BLaER1 treated with 17β-estradiol and CSF1 and Interleukin-3, amounts not matched to agents 10 nM and 100 nM (cell line): ENCODE results near the gene FBXW4.

Source experiments
- H3K27ac ChIP-seq, 11 experiments: shearing (Covaris generic); formaldehyde crosslinking; 2 replicates each; pipeline ENCODE4 v1.8.1; 2022
- H3K27me3 ChIP-seq, 11 experiments: shearing (Covaris generic); formaldehyde crosslinking; 2 replicates each; pipeline ENCODE4 v1.8.1; 2022
- H3K36me3 ChIP-seq, 11 experiments: shearing (Covaris generic); formaldehyde crosslinking; 2 replicates each; pipeline ENCODE4 v1.8.1; 2022
- H3K4me1 ChIP-seq, 10 experiments: shearing (Covaris generic); formaldehyde crosslinking; 2 replicates each; pipeline ENCODE4 v1.8.1; 2022
- H3K4me2 ChIP-seq, 11 experiments: shearing (Covaris generic); formaldehyde crosslinking; 2 replicates each; pipeline ENCODE4 v1.8.1; 2022
- H3K4me3 ChIP-seq, 10 experiments: shearing (Covaris generic); formaldehyde crosslinking; 2 replicates each; pipeline ENCODE4 v1.8.1; 2022
- H3K9ac ChIP-seq, 11 experiments: shearing (Covaris generic); formaldehyde crosslinking; 2 replicates each; pipeline ENCODE4 v1.8.1; 2022
- H3K9me3 ChIP-seq, 11 experiments: shearing (Covaris generic); formaldehyde crosslinking; replicated peaks in 1 of 11; 2 replicates each; pipeline ENCODE4 v1.8.1; 2022
- H4K20me1 ChIP-seq, 11 experiments: shearing (Covaris generic); formaldehyde crosslinking; 2 replicates each; pipeline ENCODE4 v1.8.1; 2022
- Cebpa-rat ChIP-seq, 11 experiments: shearing (Covaris generic); IDR thresholded peaks; 2 replicates each; pipeline ENCODE4 v1.8.1; 2022

FBXW4 gene

DNA sequence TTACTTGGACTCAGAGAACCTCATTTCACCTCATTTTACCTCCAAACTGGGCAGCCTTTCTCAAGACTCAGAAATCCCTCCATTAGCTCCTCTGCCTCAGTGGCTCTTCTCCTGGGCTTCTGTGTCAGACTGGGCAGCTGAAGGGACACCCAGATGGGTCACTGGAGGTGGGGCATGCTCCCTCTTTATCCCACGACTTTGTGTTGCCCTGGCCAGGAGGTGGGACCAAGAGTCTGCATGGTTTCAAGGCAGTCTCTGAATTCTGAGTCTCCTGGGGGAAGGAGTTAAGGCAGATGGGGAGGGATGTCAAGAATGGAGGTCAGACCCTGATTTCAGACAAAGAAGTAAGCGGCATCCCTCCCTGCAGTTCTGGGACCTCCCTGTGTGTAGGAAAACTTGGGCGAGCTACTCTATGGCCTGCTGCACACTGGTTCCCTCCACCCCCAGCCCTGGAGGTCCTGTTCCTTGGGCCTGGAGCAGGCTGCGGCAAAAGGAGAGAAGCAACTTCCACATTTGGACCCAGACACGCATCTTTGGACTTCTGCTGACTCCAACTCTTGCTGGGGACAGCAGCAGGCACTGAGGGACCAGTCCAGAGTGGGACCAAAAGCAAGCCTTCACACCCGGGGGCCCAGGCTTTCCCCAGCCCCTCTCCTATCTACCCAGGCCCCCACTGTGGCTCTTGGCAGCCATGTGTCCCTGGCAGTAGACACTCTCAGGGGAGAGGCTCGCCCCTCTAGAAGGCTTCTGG, 117.7 kb downstream of the FBXW4 start:
- Histone ChIP-seq H3K27me3 (no peaks in the 10 kb centered on the region), H3K9ac (no peak overlapping the region), H3K4me3 (no peak overlapping the region), H3K4me1 (no peaks in the 10 kb centered on the region; a peak in 1 of 20 replicates), H3K4me2 (no peak overlapping the region), H3K9me3 (peaks cover 0 to 10% (median 4%) of the 10 kb centered on the region in 11 experiments; a peak in 7 of 22 replicates), H3K36me3 (peaks cover 0 to 40% (median 0%) of the 10 kb centered on the region in 11 experiments; a peak in 5 of 22 replicates), H4K20me1 (peaks cover 0 to 17% (median 0%) of the 10 kb centered on the region in 11 experiments; a peak in 3 of 22 replicates), H3K27ac (no peak overlapping the region)
- TF ChIP-seq Cebpa-rat (IDR thresholded peaks at IDR 0.05): no peak

DNA sequence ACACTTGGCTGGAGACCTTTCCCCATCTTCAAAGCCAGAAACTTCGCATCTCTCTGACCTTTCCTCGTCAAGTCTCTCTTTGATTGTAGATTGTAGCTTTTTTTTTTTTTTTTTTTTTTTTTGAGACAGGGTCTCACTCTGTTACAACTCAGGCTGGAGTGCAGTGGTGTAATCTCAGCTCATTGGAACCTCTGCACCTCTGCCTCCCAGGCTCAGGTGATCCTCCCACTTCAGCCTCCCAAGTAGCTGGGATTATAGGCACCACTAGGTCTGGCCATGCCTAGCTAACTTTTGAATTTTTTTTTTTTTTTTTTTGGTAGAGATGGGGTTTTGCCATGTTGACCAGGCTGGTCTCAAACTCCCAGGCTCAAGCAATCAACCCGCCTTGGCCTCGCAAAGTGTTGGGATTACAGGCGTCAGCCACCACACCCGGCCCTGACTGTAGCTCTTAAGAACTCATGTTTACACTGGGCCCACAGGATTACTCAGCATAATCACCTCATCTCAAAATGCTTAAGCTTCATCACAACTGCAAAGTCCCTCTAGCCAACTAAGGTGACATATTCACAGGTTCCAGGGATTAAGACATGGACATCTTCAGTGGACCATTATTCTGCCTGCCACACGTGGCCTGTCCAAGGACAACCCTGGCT, 118.6 kb downstream of the FBXW4 start:
- Histone ChIP-seq H3K27me3 (no peaks in the 10 kb centered on the region), H4K20me1 (peaks cover 0 to 17% (median 0%) of the 10 kb centered on the region in 11 experiments; a peak in 3 of 22 replicates), H3K4me1 (peaks cover 0 to under 1% (median 0%) of the 10 kb centered on the region in 10 experiments; a peak in 5 of 20 replicates), H3K9ac (no peak overlapping the region), H3K27ac (no peak overlapping the region), H3K4me3 (no peak overlapping the region), H3K36me3 (peaks cover 0 to 32% (median 0%) of the 10 kb centered on the region in 11 experiments; a peak in 5 of 22 replicates), H3K4me2 (no peak overlapping the region), H3K9me3 (peaks cover 0 to 10% (median 4%) of the 10 kb centered on the region in 11 experiments; a peak in 7 of 22 replicates)
- no peak for TF ChIP-seq Cebpa-rat (IDR thresholded peaks at IDR 0.05)

DNA sequence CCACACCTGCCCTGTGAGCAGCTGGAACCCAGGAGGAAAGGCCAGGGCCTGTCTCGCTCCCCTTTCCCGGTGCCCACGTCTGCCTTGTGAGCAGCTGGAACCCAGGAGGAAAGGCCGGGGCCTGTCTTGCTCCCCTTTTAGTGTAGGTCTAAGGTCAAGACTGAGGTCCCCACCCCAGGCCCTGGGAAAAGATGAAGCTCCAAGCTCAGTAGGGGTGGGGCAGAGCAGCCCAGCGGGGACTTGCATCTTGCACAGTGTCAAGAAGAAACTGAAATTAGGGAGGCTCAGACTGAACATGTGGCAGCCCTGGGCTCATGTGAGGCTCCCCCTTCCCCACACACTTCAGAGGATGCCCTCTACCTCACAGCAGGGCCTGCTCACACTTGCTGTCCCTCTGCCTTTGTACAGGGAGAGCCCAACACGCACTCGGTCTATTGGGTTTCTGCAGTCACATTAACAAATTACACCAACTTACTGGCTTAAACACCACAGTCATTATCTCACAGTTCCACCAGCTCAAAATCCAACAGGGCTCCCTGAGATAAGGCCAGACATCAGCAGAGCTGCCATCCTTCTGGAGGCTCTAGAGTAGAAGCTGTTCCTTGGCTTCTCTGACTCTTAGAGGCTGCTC, 119.3 kb downstream of the FBXW4 start:
- H3K4me2 ChIP-seq: no peak overlapping the region
- H3K4me1 ChIP-seq: peaks cover 5 to 7% (median 6%) of the 10 kb centered on the region in 10 experiments
- H3K9ac ChIP-seq: no peak overlapping the region
- peaks cover 0 to 10% (median 4%) of the 10 kb centered on the region in 11 experiments; a peak in 7 of 22 replicates for H3K9me3 ChIP-seq
- H4K20me1 ChIP-seq: peaks cover 0 to 17% (median 0%) of the 10 kb centered on the region in 11 experiments; a peak in 3 of 22 replicates
- H3K27ac ChIP-seq: no peak overlapping the region
- H3K4me3 ChIP-seq: no peak overlapping the region
- H3K27me3 ChIP-seq: no peaks in the 10 kb centered on the region
- no peak for TF ChIP-seq Cebpa-rat (IDR thresholded peaks at IDR 0.05)
- H3K36me3 ChIP-seq: peaks cover 0 to 25% (median 0%) of the 10 kb centered on the region in 11 experiments; a peak in 5 of 22 replicates

DNA sequence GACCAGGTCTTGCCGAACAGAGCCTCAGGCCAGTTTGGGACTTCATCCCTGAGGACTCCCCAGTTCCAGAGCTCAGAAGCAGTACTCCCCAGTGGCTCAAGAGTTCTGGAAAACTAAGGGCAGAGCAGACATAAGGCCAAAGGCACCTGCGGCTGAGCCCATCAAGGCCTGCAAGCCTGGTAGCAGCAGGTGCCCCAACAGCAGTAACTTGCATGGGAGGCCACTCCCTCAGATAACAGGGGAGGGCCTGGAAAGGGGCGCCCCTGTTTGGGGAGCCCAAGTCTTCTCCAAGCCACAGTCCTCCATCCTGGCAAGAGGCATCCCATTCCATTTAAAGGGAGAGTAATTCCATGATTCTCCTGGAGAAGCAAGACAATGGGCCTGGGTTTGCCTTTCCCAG, 119.9 kb downstream of the FBXW4 start:
- Histone ChIP-seq H3K9me3 (peaks cover 0 to 10% (median 4%) of the 10 kb centered on the region in 11 experiments; a peak in 7 of 22 replicates), H3K4me3 (no peak overlapping the region), H3K4me2 (no peak overlapping the region), H3K27ac (no peak overlapping the region), H3K36me3 (peaks cover 0 to 19% (median 0%) of the 10 kb centered on the region in 11 experiments; a peak in 5 of 22 replicates), H3K27me3 (no peaks in the 10 kb centered on the region; a peak in 3 of 22 replicates), H3K4me1 (peaks cover 8 to 10% (median 10%) of the 10 kb centered on the region in 10 experiments), H4K20me1 (peaks cover 0 to 17% (median 0%) of the 10 kb centered on the region in 11 experiments; a peak in 3 of 22 replicates), H3K9ac (no peak overlapping the region)
- TF ChIP-seq Cebpa-rat (IDR thresholded peaks at IDR 0.05): no peak

DNA sequence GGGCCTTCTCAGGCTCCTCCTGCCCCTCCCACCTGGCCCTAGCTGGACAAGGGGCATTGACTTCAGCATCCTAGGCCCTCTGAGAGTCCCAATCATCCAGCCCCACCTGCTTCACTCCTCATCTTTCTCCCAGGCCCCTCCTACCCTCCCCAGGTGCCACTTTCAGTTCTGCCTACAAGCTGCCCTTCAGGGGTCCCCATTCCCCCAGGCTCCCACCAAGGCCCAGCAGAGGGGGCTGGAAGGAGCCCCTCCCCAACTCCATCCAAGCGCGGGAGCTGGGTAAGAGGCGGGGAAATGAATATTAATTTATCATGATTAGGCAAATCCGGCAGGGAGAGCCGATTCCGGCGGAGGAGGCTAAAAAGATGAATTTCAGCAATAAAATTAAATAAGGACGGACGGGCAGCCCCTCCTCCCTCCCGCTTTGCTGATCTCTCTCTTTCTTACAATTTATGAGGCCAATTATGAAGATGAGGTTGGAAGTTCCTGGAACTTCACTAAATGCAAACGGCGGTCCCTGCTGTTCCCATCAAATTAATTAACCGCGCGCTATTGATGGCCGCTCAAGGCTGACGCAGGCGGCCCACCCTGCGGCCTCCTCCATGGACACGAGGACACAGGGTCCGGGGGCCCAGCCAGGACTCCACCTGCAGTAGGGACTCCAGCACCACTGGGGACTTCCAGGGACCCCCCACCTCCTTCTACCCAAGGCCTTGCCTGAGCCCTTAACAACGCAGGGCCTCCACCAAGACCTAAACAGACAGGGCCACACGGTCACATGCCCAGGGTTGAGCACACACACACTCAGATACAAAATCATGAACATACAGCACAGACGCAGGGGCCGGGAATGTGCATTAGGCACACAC, 120.9 kb downstream of the FBXW4 start:
- Histone ChIP-seq H3K27me3 (peaks cover 8 to 10% (median 9%) of the 10 kb centered on the region in 11 experiments; a peak in 21 of 22 replicates), H3K9me3 (peaks cover 0 to 10% (median 4%) of the 10 kb centered on the region in 11 experiments; a peak in 7 of 22 replicates), H3K9ac (no peak overlapping the region), H3K27ac (no peak overlapping the region), H3K36me3 (peaks cover 0 to 10% (median 0%) of the 10 kb centered on the region in 11 experiments; a peak in 3 of 22 replicates), H3K4me1 (peaks cover 8 to 17% (median 13%) of the 10 kb centered on the region in 10 experiments), H3K4me2 (no peak overlapping the region), H4K20me1 (peaks cover 0 to 15% (median 0%) of the 10 kb centered on the region in 11 experiments; a peak in 2 of 22 replicates), H3K4me3 (no peak overlapping the region)
- TF ChIP-seq Cebpa-rat (IDR thresholded peaks at IDR 0.05): no peak

DNA sequence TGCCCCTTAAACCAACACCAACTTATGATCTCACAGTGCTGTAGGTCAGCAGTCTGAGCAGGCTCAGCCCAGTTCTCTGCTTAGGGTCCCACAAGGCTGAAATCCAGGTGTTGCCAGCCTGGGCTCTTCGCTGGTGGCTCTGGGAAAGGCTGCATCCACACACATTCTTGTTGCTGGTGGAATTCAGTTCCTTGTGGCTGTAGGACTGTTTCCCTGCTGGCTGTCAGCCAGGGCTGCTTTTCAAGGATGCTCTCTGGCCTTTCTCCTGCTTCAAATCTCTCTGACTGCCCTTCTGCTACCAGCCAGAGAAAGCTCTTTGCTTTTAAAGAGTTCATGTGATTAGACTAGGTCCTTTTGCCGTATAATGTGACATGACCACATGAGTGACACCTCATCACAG, 122.2 kb downstream of the FBXW4 start:
- Histone ChIP-seq H3K9ac (no peak overlapping the region), H3K4me1 (peaks cover 8 to 20% (median 13%) of the 10 kb centered on the region in 10 experiments), H3K4me3 (no peak overlapping the region), H3K27ac (no peak overlapping the region), H3K9me3 (peaks cover 0 to 10% (median 4%) of the 10 kb centered on the region in 11 experiments; a peak in 7 of 22 replicates), H3K36me3 (no peaks in the 10 kb centered on the region), H4K20me1 (peaks cover 0 to 5% (median 0%) of the 10 kb centered on the region in 11 experiments; a peak in 3 of 22 replicates), H3K27me3 (peaks cover 19 to 23% (median 22%) of the 10 kb centered on the region in 11 experiments; a peak in 21 of 22 replicates), H3K4me2 (no peak overlapping the region)
- TF ChIP-seq Cebpa-rat (IDR thresholded peaks at IDR 0.05): no peak

DNA sequence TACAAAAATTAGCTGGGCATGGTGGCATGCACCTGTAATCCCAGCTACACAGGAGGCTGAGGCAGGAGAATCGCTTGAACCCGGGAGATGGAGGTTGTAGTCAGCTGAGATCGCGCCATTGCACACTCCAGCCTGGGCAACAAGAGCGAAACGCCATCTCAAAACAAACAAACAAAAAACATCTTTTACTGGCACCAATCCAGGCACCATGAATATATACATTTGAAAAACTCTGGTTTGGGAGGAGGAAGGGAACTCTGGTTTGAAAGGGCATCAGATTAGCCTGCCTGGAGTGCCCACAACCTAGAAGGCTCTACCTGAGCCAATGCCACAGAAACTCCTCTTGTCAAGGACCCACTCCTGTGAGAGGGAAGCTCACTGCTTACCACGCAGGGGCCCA, 122.8 kb downstream of the FBXW4 start:
- Histone ChIP-seq H3K9me3 (peaks cover 0 to 10% (median 4%) of the 10 kb centered on the region in 11 experiments; a peak in 7 of 22 replicates), H3K27me3 (peaks cover 23 to 29% (median 28%) of the 10 kb centered on the region in 11 experiments), H4K20me1 (no peaks in the 10 kb centered on the region; a peak in 2 of 22 replicates), H3K36me3 (no peaks in the 10 kb centered on the region), H3K4me2 (no peak overlapping the region), H3K4me3 (no peak overlapping the region), H3K27ac (no peak overlapping the region), H3K4me1 (peaks cover 8 to 26% (median 14%) of the 10 kb centered on the region in 10 experiments), H3K9ac (no peak overlapping the region)
- TF ChIP-seq Cebpa-rat (IDR thresholded peaks at IDR 0.05): no peak
